GM18505 (cell line): ENCODE results near the gene GTF2H4.

Experiments
- ATAC-seq: cut with Tn5 transposase; IDR thresholded peaks from one replicate; pipeline ENCODE4 v1.9.1; 2021; ENCODE audit not compliant: unreplicated experiment
- POLR2A ChIP-seq: IDR thresholded peaks from 4 replicates; pipeline ENCODE4 v1.6.1; 2011; ENCODE audit warnings: borderline replicate concordance; ENCODE audit not compliant: insufficient read depth, insufficient read length; ENCODE audit errors: extremely low read depth

GTF2H4 gene

GRCh38 chr6:30954631-30955366 is 46.8 kb downstream of the GTF2H4 start:
- ATAC-seq, result no peak
- TF ChIP-seq POLR2A, result no peak

- TF ChIP-seq POLR2A, result peak; percentile 65
- peak; percentile 86 for ATAC-seq
Measured at GRCh38 chr6:30955367-30956042, 47.5 kb downstream of the GTF2H4 start.

GRCh38 chr6:30957716-30958115 is 49.7 kb downstream of the GTF2H4 start:
- no peak for TF ChIP-seq POLR2A
- no peak for ATAC-seq

- TF ChIP-seq POLR2A, result no peak
- no peak for ATAC-seq
Measured at GRCh38 chr6:30960907-30961673, 53.1 kb downstream of the GTF2H4 start.

- no peak for ATAC-seq
- TF ChIP-seq POLR2A, result no peak
Measured at GRCh38 chr6:30962716-30963115, 54.7 kb downstream of the GTF2H4 start.

- ATAC-seq, result no peak
Measured at GRCh38 chr6:30963641-30964040, 55.6 kb downstream of the GTF2H4 start.

More at GRCh38 chr6:30963641-30964040, 55.6 kb downstream of the GTF2H4 start:
- no peak for TF ChIP-seq POLR2A
